ENCODE data around the gene MLLT10.

MLLT10 gene

DNA sequence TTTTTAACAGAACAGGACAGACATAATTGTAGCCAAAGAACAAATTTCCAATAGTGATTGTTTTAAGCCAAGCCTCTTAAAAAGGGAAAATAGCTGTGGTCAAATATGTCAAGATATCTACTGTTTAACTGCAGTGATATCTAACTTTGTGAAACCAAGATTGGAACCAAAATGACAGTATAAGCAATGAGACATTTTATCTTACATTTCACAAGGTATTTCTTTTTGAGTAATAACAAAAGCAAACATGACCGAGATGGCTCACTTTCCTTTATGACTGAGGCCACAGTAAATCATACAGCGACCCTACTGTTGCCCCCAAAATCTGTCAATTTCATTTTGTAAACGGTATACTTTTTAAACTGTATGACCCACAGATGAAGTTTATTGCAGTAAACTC, 215.8 kb downstream of the MLLT10 start:
- DNase-seq = no peak

DNA sequence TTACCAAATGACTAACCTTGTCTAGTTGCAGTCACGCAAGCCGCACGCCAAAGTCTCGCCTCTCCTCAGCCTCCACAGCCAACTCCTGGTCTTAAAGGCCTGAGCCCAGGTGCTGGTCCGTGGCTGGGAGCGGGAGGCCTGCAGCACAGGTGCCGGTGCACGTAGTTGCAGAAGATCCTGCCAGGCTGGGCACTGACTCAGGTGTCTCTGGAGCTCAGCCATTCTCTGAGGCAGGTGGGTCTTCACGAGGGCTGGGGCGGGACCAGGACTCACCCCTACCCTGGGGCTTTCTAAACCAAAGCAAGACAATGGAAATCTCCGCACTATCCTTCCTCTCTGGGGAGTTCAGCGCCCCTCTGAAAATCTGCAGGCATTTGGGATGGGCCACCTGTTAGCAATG, 216.4 kb downstream of the MLLT10 start:
- DNase-seq = no peak

DNA sequence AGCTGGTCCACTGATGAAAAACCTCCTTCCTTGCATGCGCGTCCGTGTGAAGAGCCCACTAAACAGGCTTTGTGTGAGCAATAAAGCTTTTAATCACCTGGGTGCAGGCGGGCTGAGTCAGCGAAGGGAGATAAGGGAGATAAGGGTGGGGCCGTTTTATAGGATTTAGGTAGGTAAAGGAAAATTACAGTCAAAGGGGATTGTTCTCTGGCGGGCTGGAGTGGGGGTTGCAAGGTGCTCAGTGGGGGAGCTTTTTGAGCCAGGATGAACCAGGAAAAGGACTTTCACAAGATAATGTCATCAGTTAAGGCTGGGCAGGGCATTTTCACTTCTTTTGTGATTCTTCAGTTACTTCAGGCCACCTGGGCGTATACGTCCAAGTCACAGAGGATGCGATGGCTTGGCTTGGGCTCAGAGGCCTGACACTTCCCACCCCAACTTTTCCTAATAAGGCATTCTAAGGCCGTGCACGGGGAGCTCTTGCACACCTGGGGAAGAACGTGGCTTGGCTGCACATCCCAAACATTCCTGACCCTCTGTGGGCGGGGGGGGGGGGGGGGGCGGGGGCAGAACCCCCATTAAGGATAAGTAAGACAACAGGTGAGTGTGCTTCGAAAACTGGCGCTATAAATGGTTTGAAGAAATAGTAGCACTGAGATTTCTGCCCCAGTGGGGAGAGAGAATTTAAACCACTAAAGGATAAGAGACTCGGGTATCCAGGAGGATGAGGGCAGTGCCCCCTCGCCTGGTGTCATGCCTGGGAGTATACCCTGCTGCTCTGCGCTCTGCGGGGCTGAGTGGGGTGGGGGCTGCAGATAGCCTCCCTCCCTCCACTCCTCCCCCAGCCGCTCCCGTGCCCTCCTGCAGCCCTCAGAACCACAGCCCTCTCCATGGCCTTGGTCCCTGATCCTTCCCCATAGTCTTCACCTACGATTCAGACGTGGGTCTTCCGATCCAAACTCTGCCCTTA, 217.6 kb downstream of the MLLT10 start:
- no peak for DNase-seq

DNA sequence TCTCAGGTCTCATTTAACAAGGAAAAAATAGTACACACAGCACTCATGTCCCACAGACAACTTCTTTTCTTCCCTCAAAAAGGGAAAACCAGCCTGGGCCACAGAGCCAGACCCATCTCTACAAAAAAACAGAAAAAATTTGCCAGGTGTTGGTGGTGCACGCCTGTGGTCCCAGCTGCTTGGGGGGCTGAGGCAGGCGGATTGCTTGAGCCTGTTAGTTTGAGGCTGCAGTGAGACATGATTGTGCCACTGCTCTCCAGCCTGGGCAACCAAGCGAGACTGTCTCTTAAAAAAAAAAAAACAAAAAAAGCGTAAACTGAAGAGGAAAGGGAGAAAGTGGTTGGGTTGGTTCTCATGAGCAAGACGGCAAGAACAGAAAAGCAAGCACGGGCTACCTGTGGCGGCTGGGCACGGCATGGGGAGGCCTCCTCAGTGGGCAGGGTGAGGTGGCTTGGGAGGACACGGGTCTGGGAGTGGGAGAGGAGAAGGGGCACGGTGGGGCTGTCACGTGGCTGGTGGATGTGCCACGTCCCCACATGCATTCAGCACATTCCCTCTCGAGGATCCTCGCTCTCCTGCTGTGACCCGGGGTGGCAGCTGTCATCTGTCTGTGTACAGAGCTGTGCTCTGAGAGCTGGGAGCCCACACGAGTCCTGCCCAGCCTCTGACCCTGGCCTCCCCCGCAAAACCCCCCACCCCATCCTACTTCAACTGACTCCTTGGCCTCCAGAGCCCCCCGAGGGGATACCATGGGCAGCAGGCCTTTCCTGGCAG, 219.7 kb downstream of the MLLT10 start:
- no peak for DNase-seq

DNA sequence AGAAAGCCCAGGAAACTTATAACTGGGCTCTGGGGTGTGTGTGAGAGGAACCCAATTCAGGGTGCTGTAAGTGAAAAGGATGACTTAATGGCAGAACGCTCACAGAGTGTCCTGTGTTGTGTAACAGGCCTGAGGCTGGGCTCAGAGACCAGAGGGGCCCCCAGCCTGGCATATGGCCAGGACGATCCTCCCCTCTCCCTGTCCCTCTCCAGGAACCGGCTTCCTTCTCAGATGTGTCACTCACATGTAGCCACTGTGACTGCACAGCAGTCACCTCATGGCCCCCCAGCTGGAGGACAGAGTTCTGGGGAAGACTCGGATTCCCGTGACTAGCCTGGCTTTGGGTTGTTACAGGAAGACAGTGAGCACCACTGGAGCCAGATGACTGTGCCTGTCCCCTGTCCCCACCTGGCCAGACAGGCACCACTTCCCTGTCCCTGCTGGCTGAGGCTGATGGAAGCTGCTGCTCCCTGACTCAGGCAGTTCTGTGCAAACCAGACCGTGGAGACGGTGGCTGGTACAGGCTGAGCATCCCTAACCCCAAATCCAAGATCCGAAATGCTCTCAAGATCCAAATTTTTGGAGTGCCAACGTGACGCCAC, 220.5 kb downstream of the MLLT10 start:
- DNase-seq = no peak

DNA sequence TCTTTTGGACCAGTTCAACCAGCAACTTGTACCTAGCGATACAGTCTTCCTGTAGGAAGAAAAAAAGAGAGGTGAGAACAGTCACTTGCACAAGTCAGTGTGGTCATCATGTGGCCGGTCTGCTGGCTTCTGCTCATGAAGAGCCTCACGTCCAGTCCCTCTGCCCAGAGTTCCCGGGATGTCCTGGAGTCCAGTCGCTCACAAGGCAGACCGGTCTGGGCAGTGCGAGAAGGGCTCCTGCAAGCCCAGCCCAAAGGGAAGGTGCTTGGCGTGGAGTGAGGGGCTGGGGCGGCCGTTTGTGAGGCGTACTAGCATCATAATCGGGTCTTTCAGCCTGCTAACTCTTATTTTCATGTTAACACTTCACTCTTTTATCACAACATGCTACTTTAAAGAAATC, 222.7 kb downstream of the MLLT10 start:
- no peak for DNase-seq

DNA sequence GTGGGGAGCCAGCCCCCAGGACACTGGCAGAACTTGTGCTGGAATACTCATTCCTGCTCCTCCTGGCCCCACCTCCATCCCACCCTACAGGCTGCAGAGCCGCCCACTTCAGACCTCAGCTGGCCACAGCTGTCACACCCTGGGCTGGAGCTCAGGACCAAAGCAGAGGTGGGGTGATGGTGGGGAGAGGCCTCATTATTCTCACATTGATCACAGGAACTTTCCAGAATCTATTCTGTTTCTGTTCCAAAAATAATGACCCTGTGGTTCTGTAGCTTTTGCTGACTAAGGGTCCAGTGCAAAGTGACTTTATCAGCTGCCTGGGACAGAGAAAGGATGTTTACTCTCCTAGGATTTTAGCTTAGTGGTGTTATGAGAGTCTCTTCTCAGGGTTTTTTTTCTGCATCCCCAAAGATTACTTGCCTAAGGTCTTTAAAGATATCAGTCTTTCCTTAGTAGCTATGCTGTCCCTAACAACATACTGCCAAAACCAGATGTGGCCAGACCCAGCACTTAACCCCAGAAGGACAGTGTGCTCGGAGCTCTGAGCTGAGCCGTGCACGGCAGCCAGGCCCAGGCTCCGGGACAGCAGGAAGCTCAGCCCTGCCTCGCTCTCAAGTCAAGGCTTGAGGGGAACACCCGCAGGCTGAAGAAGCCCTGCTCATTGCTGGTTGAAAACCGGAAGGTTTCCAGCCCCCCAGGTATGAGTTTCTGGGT, 223.3 kb downstream of the MLLT10 start:
- no peak for DNase-seq

DNA sequence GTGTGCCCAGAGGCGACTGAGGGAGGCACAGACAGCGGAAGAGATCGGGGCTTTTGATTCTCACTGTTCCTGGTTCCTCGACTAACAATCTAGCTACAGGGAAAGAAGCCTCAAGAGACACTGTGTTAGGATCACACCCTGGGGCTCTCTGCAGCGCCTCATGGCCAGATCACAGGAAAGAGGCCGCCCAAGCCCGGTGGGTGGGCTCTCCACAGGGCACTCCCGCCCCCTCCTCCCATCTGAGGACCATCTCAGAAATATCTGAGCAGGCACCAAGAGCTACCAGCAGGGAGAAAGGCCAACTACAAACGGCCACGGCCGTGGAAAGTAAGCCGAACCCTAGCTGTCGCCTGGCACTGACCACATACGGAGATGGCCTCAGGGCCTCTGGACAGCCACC, 224.2 kb downstream of the MLLT10 start:
- no peak for DNase-seq

DNA sequence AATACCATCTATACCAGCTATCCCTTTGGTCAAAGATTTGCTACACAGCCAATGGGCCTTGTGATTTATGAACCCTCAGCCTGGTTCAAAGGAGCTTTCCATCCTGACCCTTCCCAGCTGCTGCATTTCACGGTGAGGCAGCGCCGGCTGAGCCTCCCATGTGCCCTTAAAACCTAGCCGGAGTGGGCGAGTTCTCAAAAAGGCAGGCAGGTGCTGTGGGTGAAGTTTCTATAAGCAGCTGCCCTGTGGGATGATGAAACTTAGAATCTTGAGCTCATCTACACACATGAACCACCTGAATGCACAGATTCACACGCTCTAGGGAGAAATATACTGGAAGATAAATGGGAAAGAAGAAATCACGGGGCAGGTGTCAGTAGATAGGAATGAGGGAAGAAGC, 224.7 kb downstream of the MLLT10 start:
- DNase-seq = no peak

DNA sequence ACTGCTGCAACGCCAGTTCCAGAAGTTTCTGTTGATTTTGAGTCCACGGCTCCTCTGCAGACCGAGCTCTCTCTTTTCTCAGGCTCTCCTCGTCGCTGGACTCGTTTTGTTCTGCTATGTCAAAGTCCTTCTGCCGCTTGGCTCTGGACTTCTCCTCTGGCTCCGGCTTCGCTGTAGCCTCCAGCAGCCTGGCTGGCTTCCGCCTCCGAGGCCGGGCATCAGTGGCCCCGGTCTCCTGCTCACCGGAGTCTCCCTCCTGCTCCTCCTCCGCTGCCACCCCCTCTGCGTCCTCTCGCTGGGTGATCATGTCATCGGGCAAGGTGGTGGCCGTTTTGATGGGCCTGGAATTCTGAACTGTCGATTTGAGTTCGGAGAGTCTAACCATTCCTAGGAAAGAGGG, 225.2 kb downstream of the MLLT10 start:
- DNase-seq = no peak

DNA sequence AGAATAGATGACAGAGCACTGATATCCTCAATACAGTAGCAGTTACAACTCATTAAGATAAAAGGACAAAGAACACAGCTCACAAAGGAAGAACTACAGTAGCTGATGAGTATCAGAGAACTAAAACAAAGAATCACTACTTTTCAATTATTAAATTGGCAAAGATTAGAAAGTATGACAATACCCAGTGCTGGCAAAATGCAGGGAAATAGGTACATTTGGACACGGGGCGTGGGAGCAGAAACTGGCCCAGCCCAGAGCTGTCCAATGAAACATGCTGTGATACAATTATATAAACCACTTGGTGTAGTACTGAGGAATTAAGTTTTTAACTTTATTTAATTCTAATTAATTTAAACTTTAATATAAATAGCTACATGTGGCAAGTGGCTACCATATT, 226.3 kb downstream of the MLLT10 start:
- no peak for DNase-seq

DNA sequence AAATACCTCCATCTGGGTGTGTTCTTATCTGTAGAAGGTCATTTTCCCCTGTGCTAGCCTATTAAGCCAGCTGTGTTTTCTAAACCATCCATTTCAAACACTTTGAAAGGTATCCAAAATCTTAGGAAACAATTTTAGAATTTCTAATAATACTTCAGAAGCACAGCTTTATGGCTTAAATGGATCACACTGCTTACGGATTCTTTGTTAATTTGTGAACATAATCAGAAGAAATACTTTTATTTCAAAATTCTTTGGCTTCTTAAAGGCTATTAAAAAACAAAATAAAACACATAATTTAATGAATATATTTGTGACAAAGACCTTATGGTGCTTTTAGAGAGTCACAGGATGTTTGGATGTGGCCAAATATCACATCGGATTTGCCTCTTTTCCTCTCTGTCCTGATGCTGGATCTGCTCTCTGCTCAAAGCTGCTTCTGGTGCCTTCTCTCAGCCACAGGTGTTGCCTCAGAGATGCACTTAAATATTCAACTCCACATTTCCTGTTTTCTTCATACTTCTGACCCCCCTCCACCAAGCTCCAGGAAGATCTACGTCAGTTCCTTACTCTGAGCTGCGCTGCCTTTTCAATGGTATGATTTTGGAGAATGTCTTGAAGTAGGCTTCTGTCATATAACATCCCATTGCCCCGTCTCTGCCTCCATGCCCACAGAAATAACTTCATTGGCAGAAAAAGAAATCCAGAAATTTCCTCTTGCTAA, 230.6 kb downstream of the MLLT10 start:
- DNase-seq = no peak

DNA sequence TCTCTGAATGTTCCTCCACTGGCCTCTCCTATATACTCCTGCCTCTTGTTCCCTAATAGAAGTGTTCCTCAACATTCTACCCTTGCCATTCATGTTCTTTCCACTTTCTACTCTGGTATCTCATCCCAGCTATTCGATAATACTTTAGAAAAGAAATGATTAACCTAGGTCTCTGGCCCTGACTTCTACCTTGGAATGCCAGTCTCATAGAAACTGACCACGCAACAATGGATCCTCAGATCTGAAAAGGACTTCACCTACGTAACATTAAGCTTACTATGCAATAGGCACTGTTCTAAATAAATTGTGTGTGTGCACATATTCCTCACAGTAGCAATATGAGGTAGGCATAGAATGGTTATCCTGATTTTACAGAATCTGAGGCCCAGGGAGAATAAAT, 235.0 kb downstream of the MLLT10 start:
- DNase-seq = no peak

DNA sequence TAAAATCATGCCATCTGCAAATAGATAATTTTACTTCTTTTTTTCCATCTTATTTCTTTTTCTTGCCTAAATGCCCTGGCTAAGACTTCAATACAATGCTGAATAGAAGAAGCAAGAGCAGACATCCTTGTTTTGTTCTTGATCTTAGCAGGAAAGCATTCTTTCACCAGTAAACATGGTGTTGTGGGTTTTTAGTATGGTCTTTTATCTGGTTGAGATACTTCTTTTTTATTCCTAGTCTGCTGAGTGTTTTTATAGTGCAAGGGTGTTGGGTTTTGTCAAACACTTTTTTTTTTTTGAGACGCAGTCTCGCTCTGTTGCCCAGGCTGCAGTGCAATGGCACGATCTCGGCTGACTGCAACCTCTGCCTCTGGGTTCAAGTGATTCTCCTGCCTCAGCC, 237.2 kb downstream of the MLLT10 start:
- no peak for DNase-seq

DNA sequence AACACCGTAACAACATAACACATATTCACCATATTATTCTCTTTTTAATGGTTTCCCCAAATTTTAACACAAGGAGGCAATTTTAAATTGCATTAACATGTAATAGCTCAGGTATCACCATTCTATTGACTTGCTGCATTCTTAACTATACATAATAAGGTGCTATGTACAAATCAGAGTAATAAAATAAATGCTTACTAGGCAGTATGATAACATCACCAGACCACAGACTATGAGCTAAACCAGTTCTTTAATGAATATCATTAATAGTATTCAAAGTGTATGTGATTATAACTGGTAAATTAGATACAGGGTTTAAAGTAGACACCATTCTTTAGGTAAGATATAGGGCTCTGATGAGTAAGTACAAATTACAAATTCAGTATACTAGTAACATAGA, 242.9 kb downstream of the MLLT10 start:
- DNase-seq = no peak

DNA sequence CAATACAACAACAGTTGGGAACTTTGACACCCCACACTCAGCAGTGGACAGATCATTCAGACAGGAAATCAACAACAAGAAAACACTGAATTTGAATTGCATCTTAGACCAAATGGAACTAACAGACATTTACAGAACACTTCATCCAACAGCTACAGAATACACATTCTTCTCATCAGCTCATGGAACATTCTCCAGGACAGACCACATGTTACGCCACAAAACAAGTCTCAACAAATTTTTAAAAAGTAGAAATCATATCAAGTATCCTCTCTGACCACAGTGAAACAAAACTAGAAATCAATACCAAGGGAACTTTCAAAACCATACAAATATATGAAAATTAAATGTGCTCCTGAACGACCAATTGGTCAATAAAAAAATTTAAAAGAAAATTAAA, 257.2 kb downstream of the MLLT10 start:
- no peak for DNase-seq

Data from cortex of kidney (tissue), 1 donor.